Mucosa of descending colon (tissue), 3 donors: ENCODE results near the gene AKAP6. TPM values are rescaled to one million over a fixed set of nuclear protein-coding genes. Genes with fewer than 3 reads are reported as not detected.

ENCODE experiments used
- ATAC-seq: fragments of 200-7000 bp; cut with Tn5 transposase; one replicate; pipeline ENCODE4 v1.9.1; 2020; ENCODE audit warnings: mild to moderate bottlenecking, moderate library complexity
- DNase-seq, 3 donors: peaks; one replicate each; pipeline ENCODE4 v3.0.0-alpha.2; 2020
- H3K36me3 ChIP-seq: fragments of 200-600 bp; one replicate; pipeline ENCODE4 v1.8.0; 2021; ENCODE audit warnings: low read depth, mild to moderate bottlenecking
- H3K4me1 ChIP-seq: fragments of 200-600 bp; one replicate; pipeline ENCODE4 v1.8.0; 2021; ENCODE audit warnings: low read depth, mild to moderate bottlenecking
- H3K4me3 ChIP-seq: fragments of 200-600 bp; one replicate; pipeline ENCODE4 v1.8.0; 2021; ENCODE audit warnings: mild to moderate bottlenecking
- H3K9me3 ChIP-seq: fragments of 200-600 bp; one replicate; pipeline ENCODE4 v1.8.0; 2021; ENCODE audit warnings: mild to moderate bottlenecking
- CTCF ChIP-seq: fragments of 200-600 bp; IDR thresholded peaks from one replicate; pipeline ENCODE4 v1.8.0; 2022; ENCODE audit warnings: antibody characterized with exemption, mild to moderate bottlenecking
- intact Hi-C, 2 donors: fragments of 100-400 bp; cut with DNase I in 1 of 2; cut with micrococcal nuclease in 1 of 2; formaldehyde crosslinking; loops; one replicate each; pipeline versions ENCODE4 v1.11.0 to v1.11.1; 2022; cut with DNase I, micrococcal nuclease
- total RNA-seq, 3 donors: library from RNA; stranded (reverse); fragmentation: NEBNext Ultra II Directional in 2 of 3; extraction: Animal tissue kit (Norgen Biotek cat#: 25700) in 2 of 3; gene quantifications; one replicate each; pipeline versions ENCODE4 v1.2.1 to v1.2.4, GENCODE V29; 2021 to 2023
- donor health status: DM: no; HTN: no; CAD: no; lungs with moderate emphysema.
- donor health status: DM: no; HTN: no; CAD: no.
- donor health status: DM: no; HTN: yes; CAD: no.

AKAP6 gene
- total RNA-seq, 3 donors from 2014 or later = 4.2 to 30.8 (median 5.4) TPM

GRCh38 chr14:32756173-32756572 lies 427.1 kb downstream of the AKAP6 start:
- intact Hi-C loops = no loop called here
- H3K9me3 ChIP-seq = peaks cover 7% of the 10 kb centered on the region
- TF ChIP-seq CTCF = no peak
- ATAC-seq (no peak), DNase-seq (no peak)
- no peaks in the 10 kb centered on the region for H3K36me3 ChIP-seq
- H3K4me3 ChIP-seq = no peak overlapping the region
- no peaks in the 10 kb centered on the region for H3K4me1 ChIP-seq

- ATAC-seq (no peak), DNase-seq (no peak)
- TF ChIP-seq CTCF = no peak
- no peaks in the 10 kb centered on the region for H3K36me3 ChIP-seq
- intact Hi-C loops = no loop called here
- H3K4me1 ChIP-seq = no peaks in the 10 kb centered on the region
- H3K9me3 ChIP-seq = peaks cover 7% of the 10 kb centered on the region
- H3K4me3 ChIP-seq = no peak overlapping the region
Measured at GRCh38 chr14:32756775-32757174, 427.7 kb downstream of the AKAP6 start.

GRCh38 chr14:32757568-32757967 lies 428.5 kb downstream of the AKAP6 start:
- no peak for DNase-seq
- no peak overlapping the region for H3K4me3 ChIP-seq
- no peaks in the 10 kb centered on the region for H3K4me1 ChIP-seq
- H3K36me3 ChIP-seq = no peaks in the 10 kb centered on the region
- no peak for ATAC-seq
- H3K9me3 ChIP-seq = peaks cover 7% of the 10 kb centered on the region
- no peak for TF ChIP-seq CTCF
- intact Hi-C loops = no loop called here

GRCh38 chr14:32761381-32761968 lies 432.4 kb downstream of the AKAP6 start:
- Histone ChIP-seq H3K4me1 (no peaks in the 10 kb centered on the region), H3K4me3 (no peak overlapping the region), H3K36me3 (no peaks in the 10 kb centered on the region), H3K9me3 (no peaks in the 10 kb centered on the region)
- no peak for TF ChIP-seq CTCF
- ATAC-seq (no peak), DNase-seq (no peak)
- intact Hi-C loops = no loop called here

- ATAC-seq (no peak), DNase-seq (no peak)
- intact Hi-C loops = no loop called here
- Histone ChIP-seq H3K4me3 (no peak overlapping the region), H3K4me1 (no peaks in the 10 kb centered on the region), H3K36me3 (no peaks in the 10 kb centered on the region), H3K9me3 (no peaks in the 10 kb centered on the region)
- TF ChIP-seq CTCF = no peak
Measured at GRCh38 chr14:32762886-32763285, 433.8 kb downstream of the AKAP6 start.

- no peak for DNase-seq
- intact Hi-C loops = no loop called here
- no peak for ATAC-seq
- no peak for TF ChIP-seq CTCF
- H3K36me3 ChIP-seq = no peaks in the 10 kb centered on the region
- H3K9me3 ChIP-seq = no peaks in the 10 kb centered on the region
- H3K4me1 ChIP-seq = no peaks in the 10 kb centered on the region
- no peak overlapping the region for H3K4me3 ChIP-seq
Measured at GRCh38 chr14:32763673-32764072, 434.6 kb downstream of the AKAP6 start.
